ENCODE measurements around the gene F10.

- no peak for TF ChIP-seq REST (IDR thresholded peaks at IDR 0.05; ENCODE audit: unreplicated experiment)
- TF ChIP-seq EZH2 (IDR thresholded peaks at IDR 0.05; ENCODE audit: low read depth, unreplicated experiment), result no peak
- no peak for TF ChIP-seq CTCF (conservative IDR thresholded peaks at IDR 0.05; ENCODE audit: low read depth in 2 of 2)
These were observed 7.0 kb upstream of the F10 start for GRCh38 chr13:113115363-113116205.

All from GM23338 (cell line).